ENCODE measurements around the gene CCDC85B.

CCDC85B gene

DNA sequence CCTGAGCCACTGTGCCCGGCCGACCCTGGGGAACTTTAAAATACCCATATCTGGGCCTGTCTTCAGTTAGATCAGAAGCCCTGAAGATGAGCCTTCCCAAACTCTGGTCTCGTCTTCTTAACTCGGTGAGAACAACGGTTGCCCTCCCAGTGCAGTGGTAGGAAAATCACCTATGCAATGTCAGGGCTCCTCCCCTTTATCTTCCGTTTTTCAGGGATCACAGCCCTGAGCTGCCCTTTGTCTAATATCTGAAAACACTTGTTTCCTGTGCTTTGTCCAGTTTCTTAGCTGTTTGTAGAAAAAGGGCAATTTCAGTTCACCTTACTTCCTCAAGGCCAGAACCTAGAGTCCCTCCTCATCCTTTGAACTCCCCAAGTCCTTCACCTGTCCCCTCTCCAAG is 38.2 kb downstream of the CCDC85B start:
- no peaks in the 10 kb centered on the region for H3K36me3 ChIP-seq (ENCODE audit: control insufficient read depth, insufficient read depth, low read length)
- H3K27ac ChIP-seq (ENCODE audit: low read depth, low read length), result no peak overlapping the region
- H3K9me3 ChIP-seq (ENCODE audit: control insufficient read depth, insufficient read depth, low read depth, low read length), result no peaks in the 10 kb centered on the region
- H3K4me3 ChIP-seq (ENCODE audit: low read depth, low read length), result no peak overlapping the region
- peaks cover 20% of the 10 kb centered on the region for H3K4me1 ChIP-seq (ENCODE audit: control insufficient read depth, insufficient read depth, low read length)
- no peak overlapping the region for H3K9ac ChIP-seq (ENCODE audit: low read length)
- H3K27me3 ChIP-seq (ENCODE audit: control insufficient read depth, insufficient read depth, low read length), result no peaks in the 10 kb centered on the region

DNA sequence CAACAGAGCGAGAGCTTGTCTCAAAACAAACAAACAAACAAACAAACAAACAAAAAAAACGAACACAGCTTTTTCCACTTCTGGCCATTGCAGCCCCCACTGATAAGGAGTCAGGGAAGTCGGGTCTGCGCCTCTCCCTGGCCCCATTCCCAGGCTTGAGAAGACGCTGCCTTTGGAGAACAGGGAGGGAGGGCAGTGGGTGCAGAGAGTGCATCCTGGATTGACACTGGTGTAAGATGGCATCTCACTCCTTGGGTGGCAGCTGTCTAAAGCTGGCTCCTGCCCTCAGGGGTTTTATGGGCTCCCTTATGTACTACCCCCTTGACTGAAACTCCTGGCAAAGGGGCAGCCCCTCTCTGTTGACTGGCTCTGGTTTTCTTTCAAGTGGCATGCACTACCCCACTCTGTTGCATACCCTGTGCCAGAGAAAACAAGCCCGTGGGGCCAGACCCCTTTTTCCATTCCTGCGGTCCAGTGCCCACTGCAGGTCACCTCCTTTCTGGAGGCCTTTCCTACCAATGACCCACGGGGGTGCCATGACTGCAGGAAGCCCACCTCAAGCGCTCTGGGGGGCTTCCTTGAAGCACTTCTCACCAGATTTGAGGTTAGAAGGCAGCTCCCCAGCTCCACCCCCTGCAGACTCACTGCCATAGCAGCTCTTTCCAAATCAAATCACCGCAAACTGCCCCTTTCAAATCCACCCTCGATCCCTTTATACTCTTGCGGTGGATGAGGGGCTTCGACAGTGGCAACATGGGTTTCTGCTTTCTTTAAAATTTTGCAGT is 41.5 kb downstream of the CCDC85B start:
- H3K4me1 ChIP-seq (ENCODE audit: control insufficient read depth, insufficient read depth, low read length), result peaks cover 20% of the 10 kb centered on the region
- H3K9ac ChIP-seq (ENCODE audit: low read length), result no peak overlapping the region
- peak overlapping the region; percentile 39 for H3K4me3 ChIP-seq (ENCODE audit: low read depth, low read length)
- H3K27me3 ChIP-seq (ENCODE audit: control insufficient read depth, insufficient read depth, low read length), result no peaks in the 10 kb centered on the region
- no peaks in the 10 kb centered on the region for H3K9me3 ChIP-seq (ENCODE audit: control insufficient read depth, insufficient read depth, low read depth, low read length)
- H3K27ac ChIP-seq (ENCODE audit: low read depth, low read length), result no peak overlapping the region
- no peaks in the 10 kb centered on the region for H3K36me3 ChIP-seq (ENCODE audit: control insufficient read depth, insufficient read depth, low read length)

DNA sequence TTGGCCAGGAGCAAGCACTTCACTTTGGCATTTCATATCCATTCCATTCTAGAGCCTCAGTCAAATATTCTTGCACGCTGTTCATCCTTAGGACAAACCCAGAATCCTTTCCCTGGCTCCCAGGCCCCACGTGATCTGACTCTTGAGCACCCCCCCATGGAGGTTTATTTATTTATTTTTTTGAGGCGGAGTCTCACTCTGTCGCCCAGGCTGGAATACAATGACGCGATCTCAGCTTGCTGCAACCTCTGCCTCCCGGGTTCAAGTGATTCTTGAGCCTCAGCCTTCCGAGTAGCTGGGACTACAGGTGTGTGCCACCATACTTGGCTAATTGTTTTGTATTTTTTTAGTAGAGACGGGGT is 42.1 kb downstream of the CCDC85B start:
- H3K9me3 ChIP-seq (ENCODE audit: control insufficient read depth, insufficient read depth, low read depth, low read length), result no peaks in the 10 kb centered on the region
- H3K27ac ChIP-seq (ENCODE audit: low read depth, low read length), result no peak overlapping the region
- H3K4me1 ChIP-seq (ENCODE audit: control insufficient read depth, insufficient read depth, low read length), result peaks cover 23% of the 10 kb centered on the region
- no peaks in the 10 kb centered on the region for H3K27me3 ChIP-seq (ENCODE audit: control insufficient read depth, insufficient read depth, low read length)
- H3K36me3 ChIP-seq (ENCODE audit: control insufficient read depth, insufficient read depth, low read length), result no peaks in the 10 kb centered on the region
- no peak overlapping the region for H3K9ac ChIP-seq (ENCODE audit: low read length)
- H3K4me3 ChIP-seq (ENCODE audit: low read depth, low read length), result peak overlapping the region; percentile 39

DNA sequence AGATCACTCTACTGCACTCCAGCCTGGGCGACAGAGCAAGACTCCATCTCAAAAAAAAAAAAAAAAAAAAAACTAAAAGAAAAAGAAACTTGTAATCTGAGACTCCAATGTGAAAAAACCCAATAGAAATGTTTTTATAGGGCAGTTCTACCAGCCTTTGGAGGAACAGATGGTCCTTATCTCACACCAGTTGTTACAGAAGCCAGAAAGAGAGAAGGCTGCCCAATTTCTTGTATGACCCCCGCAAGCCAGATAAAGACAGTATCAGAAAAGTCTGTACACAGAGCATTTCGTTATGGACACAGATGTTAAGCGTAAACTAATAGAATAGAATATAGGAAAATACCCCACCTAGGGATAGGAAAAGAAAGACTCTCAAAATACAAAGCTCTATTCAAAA is 43.5 kb downstream of the CCDC85B start:
- Histone ChIP-seq H3K9me3 (ENCODE audit: control insufficient read depth, insufficient read depth, low read depth, low read length) (no peaks in the 10 kb centered on the region), H3K36me3 (ENCODE audit: control insufficient read depth, insufficient read depth, low read length) (no peaks in the 10 kb centered on the region), H3K27me3 (ENCODE audit: control insufficient read depth, insufficient read depth, low read length) (no peaks in the 10 kb centered on the region), H3K4me1 (ENCODE audit: control insufficient read depth, insufficient read depth, low read length) (peaks cover 23% of the 10 kb centered on the region), H3K4me3 (ENCODE audit: low read depth, low read length) (no peak overlapping the region), H3K27ac (ENCODE audit: low read depth, low read length) (no peak overlapping the region), H3K9ac (ENCODE audit: low read length) (no peak overlapping the region)

DNA sequence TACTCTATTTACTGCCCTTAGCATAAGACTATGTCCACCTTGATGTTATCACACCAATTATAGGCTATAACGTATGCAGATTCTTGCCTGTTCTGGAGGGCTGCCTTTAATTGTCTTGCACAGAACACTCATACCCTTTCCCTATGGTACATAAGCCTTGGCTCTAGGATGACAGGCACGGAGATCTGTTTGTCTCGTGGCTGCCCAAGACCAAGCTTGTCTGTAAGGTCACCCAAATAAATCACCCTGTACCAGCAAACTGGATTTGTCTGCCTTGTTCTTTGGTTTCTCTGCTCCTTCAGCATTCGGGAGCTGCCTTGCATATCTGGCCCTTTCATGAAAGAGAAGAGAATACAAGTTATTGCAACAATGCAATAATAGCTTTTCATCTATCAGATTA is 47.3 kb downstream of the CCDC85B start:
- Histone ChIP-seq H3K4me1 (ENCODE audit: control insufficient read depth, insufficient read depth, low read length) (peaks cover 16% of the 10 kb centered on the region), H3K4me3 (ENCODE audit: low read depth, low read length) (no peak overlapping the region), H3K36me3 (ENCODE audit: control insufficient read depth, insufficient read depth, low read length) (no peaks in the 10 kb centered on the region), H3K27me3 (ENCODE audit: control insufficient read depth, insufficient read depth, low read length) (no peaks in the 10 kb centered on the region), H3K9ac (ENCODE audit: low read length) (no peak overlapping the region), H3K9me3 (ENCODE audit: control insufficient read depth, insufficient read depth, low read depth, low read length) (no peaks in the 10 kb centered on the region), H3K27ac (ENCODE audit: low read depth, low read length) (no peak overlapping the region)
